ENCODE data around the gene PIK3CB.
A peak's percentile ranks its signal among the peaks of the same experiment; 100 is the strongest.
"Not testable (repeated sequence)": the region's sequence is repeated elsewhere in the genome, so short reads cannot be mapped to it uniquely, and the experiment has no call there.

PIK3CB gene

GRCh38 chr3:138834596-138835396 lies at the start of gene PIK3CB:
Gene PIK3CB (minus strand): TSS chr3:138834928. CDS start chr3:138759343, 75,585 bp downstream.
- peak; percentile 71 for DNase-seq

DNA sequence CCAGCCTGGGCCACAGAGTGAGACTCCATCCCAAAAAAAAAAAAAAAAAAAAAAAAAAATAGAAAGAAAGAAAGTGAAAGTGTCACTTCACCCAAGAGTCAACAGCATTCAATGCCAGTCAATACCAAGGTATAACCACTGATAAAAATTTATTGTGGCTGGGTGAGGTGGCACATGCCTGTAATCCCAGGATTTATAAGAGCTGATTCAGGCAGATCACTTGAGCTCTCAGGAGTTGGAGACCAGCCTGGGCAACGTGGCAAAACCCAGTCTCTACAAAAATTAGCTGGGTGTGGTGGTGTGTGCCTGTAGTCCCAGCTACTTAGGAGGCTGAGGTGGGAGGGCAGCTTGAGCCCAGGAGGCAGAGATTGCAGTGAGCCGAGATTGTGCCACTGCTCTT lies 46.5 kb upstream of the PIK3CB start:
- no peak for DNase-seq

- no peak for DNase-seq
Observed at GRCh38 chr3:138879541-138880380, 45.0 kb upstream of the PIK3CB start.

DNA sequence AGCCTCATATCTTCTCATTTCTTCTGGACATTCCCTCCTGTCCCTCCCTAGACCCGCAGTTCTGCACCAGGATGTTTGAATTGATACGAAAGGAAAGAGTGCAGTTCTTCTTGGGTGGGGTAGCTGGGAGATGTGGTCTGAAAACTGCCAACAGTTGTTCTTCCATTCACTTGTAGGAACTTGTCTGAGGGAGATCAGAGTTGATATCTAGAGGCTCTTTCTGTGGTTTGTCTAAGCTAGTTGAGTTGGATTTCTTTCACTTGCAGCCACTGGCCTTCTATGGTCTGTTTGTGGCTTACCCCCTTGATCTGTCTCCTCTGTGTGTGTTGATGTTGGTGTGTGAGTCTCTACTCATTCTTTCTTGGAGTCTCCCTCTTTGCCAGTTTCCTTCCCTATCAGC lies 42.5 kb upstream of the PIK3CB start:
- no peak for DNase-seq

GRCh38 chr3:138875754-138876664 lies 41.3 kb upstream of the PIK3CB start:
- DNase-seq: no peak

GRCh38 chr3:138875096-138875753 lies 40.5 kb upstream of the PIK3CB start:
- DNase-seq: no peak

DNA sequence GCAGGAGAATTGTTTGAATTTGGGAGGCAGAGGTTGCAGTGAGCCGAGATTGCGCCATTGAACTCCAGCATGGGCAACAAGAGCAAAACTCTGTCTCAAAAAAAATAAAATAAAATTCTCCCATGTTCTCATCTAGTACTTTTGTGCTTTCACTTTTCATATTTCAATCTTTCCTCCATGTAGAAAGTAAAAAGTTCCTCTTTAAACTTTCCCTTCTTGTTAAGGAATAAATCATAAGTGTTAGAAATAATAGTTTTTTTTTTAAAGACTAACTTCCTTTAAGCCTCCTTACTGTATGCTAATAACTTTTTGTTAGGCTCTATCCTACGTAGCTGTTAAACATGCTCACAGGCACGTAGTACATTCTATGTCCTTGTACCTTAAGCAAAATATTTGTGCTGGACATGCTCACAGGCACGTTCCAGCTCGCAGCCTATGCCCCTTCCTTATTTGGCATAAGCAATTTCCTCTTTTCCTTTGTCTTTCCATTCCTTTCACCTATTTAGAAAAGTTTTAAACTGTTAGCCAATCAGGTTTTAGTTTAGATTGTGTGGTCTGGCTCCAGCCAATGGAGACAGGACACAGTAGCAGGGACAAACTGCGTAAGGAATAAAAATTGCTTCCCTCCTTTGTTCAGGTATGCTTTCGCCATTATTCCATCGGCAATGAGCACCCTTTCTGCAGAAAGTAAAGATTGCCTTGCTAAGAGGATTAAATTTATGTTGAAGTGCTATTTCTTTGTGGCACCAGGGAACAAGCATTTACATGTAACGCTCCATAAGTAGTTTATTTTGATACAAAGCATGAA lies 38.9 kb upstream of the PIK3CB start:
- no peak for DNase-seq

DNA sequence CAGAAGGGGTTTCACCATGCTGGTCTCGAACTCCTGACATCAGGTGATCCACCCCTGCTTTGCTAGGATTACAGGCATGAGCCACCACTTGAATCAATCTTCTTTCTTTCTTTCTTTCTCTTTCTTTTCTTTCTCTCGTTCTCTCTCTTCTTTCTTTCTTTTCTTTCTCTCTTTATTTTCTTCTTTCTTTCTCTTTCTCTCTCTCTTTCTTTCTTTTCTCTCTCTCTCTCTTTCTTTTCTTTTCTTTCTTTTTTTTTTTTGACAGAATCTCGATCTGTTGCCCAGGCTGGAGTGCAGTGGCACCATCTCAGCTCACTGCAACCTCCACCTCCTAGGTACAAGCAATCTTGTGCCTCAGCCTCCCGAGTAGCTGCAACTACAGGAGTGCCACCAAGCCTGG lies 37.9 kb upstream of the PIK3CB start:
- DNase-seq: no peak

GRCh38 chr3:138867996-138868395 lies 33.3 kb upstream of the PIK3CB start:
- DNase-seq: no peak

GRCh38 chr3:138863776-138864113 lies 29.0 kb upstream of the PIK3CB start:
- DNase-seq: no peak

DNA sequence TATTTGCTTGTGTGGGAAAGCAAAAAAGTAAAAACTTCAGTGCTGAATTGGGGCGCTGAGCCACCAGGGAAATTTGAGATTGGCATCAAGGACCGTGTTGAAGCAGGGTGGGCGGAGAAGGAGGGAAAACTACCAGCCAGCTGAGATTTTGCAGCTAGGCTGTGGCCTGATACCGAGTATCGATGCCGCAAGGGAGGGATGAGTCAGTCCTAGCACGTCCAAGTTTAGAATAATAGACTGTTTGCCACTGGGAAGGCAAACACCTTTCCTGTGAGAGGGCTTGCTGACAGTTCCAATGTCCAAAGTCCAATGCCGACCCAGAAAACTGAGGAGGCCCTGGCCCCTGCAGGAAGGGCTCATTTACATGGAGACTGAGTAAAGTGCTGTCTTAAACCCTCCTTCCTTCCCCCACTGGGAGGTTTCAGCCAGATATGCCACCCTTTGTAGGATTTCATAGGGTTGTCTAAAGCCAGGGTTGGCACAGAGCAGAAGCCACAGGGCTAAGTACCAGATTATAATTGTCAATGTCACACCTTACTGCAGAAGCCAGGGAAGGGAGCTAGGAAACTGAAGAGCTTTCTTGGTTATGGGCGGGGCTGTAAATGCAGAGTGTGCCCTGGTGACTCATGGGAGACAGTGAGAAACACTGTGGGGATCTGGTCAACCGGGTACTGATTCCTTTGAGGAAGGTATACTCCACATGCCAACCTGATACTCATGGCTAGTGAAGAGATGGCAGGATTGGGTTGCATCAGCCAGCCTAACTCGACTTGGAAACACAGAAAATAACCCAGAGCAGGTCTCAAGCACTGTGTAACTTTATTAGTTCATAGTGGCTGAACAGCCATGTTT lies 28.4 kb upstream of the PIK3CB start:
- DNase-seq: no peak

GRCh38 chr3:138862531-138862923 lies 27.8 kb upstream of the PIK3CB start:
- no peak for DNase-seq

DNA sequence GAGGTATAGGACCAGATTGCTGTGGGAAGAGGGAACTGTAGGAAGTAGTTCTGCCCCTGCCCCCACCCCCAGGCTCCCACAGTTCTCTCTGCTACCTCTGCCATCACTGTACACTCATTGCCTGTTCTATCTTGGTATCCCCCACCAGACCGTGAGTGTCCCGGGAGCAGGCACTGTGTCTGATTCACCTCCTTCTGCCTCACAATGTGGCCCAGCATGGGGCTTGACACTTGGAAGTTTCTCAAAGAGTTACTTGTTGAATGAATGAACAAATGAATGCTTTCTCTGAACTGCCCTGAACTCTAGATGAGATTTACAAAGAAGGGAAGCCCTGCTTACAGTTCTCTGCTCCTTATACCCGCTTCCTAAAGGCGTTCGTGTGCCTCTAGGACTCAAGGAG lies 27.1 kb upstream of the PIK3CB start:
- DNase-seq: no peak

- DNase-seq: no peak
Observed at GRCh38 chr3:138856799-138857198, 22.1 kb upstream of the PIK3CB start.

- no peak for DNase-seq
Observed at GRCh38 chr3:138854940-138855339, 20.2 kb upstream of the PIK3CB start.

GRCh38 chr3:138854204-138854603 lies 19.5 kb upstream of the PIK3CB start:
- no peak for DNase-seq

GRCh38 chr3:138850151-138850550 lies 15.4 kb upstream of the PIK3CB start:
- no peak for DNase-seq

DNA sequence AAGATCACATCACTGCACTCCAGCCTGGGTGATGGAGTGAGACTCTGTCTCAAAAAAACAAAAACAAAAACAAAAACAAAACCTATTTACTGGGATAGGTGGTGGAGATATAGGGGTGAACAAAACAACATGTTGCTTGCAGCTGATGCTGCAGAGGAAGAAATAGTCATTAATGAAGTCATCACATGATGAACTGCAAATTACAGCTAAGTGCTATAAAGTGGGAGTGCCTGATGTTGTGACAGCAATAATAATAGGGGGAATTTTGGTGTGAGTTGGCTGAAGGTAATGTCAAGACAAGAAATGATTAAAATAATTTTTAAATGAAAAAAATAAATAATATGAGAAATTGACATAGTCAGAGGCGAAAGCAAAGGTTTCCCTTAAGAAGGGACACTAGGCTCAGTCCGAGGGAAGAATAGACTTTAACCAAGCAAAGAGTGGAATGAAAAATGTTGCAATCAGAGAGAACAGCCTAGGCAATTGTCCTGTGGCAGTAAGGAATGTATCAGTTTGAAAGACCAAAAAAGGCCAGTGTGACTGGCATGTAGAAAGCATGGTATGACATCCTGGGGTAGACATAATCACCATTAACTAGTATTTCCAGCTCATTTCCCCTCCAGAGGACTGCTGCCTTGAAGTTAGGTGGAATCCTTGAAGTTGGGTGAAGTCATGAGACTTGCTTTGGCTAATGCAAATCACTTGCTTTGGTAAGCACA lies 14.7 kb upstream of the PIK3CB start:
- no peak for DNase-seq

GRCh38 chr3:138848696-138849095 lies 14.0 kb upstream of the PIK3CB start:
- no peak for DNase-seq

- DNase-seq: not testable (repeated sequence)
Observed at GRCh38 chr3:138846824-138847223, 12.1 kb upstream of the PIK3CB start.

All from 8988T (cell line).